Thyroid gland (tissue), 4 donors: ENCODE data around the gene INSC. TPM values are rescaled to one million over a fixed set of nuclear protein-coding genes. Genes with fewer than 3 reads are reported as not detected.
"Not testable (repeated sequence)": the region's sequence is repeated elsewhere in the genome, so short reads cannot be mapped to it uniquely, and the experiment has no call there.

Experiments
- DNase-seq, 2 donors: peaks; one replicate each; pipeline ENCODE4 v3.0.0-alpha.2; 2019
- H3K27ac ChIP-seq, 3 donors: fragments of 200-600 bp; sonication (generic); 1 replicate in 2 of 3; 2 replicates in 1 of 3; pipeline ENCODE4 v1.5.1; 2016 to 2019; ENCODE audit warnings: mild to moderate bottlenecking in 1 of 3, moderate library complexity in 1 of 3
- H3K27me3 ChIP-seq: fragments of 200-600 bp; sonication (generic); one replicate; pipeline ENCODE4 v1.5.1; 2019
- H3K36me3 ChIP-seq, 2 donors: fragments of 200-600 bp; sonication (generic); one replicate each; pipeline ENCODE4 v1.5.1; 2016 to 2019
- H3K4me1 ChIP-seq, 2 donors: fragments of 200-600 bp; sonication (generic); one replicate each; pipeline ENCODE4 v1.5.1; 2017 to 2019
- H3K4me3 ChIP-seq, 3 donors: fragments of 200-600 bp; sonication (generic); replicated peaks in 1 of 3; 1 replicate in 2 of 3; 2 replicates in 1 of 3; pipeline ENCODE4 v1.5.1; 2016; ENCODE audit warnings: mild to moderate bottlenecking in 1 of 3
- H3K9me3 ChIP-seq: fragments of 200-600 bp; sonication (generic); one replicate; pipeline ENCODE4 v1.5.1; 2017
- POLR2A ChIP-seq, 2 donors: fragments of 450-650 bp; IDR thresholded peaks; one replicate each; pipeline ENCODE4 v1.6.1; 2017; ENCODE audit warnings: antibody characterized with exemption in 2 of 2, mild to moderate bottlenecking in 2 of 2, moderate library complexity in 1 of 2
- WGBS, 2 donors: methylation state at CpG; one replicate each; pipeline ENCODE4 v1.1.5; 2017; 5-methylcytosine and 5-hydroxymethylcytosine counted together
- intact Hi-C: fragments of 100-400 bp; cut with DNase I; formaldehyde crosslinking; loops from one replicate; pipeline ENCODE4 v1.15.1; 2023
- total RNA-seq, 4 donors: library from RNA; depleted of rRNA; stranded (reverse); fragments of >200 nt; gene quantifications; one replicate each; pipeline ENCODE4 v1.2.3, GENCODE V29; 2016
- TF ChIP-seq, protein P1 (sequence below), 6 experiments: fragments of 200-600 bp in 3 of 6; fragments of 450-650 bp in 3 of 6; sonication (generic) in 3 of 6; IDR thresholded peaks; one replicate each; pipeline ENCODE4 v1.5.1; 2016 to 2019; ENCODE audit warnings: antibody characterized with exemption in 6 of 6, mild to moderate bottlenecking in 2 of 6, inconsistent platforms in 1 of 6, moderate library complexity in 1 of 6

Gene INSC, protein sequence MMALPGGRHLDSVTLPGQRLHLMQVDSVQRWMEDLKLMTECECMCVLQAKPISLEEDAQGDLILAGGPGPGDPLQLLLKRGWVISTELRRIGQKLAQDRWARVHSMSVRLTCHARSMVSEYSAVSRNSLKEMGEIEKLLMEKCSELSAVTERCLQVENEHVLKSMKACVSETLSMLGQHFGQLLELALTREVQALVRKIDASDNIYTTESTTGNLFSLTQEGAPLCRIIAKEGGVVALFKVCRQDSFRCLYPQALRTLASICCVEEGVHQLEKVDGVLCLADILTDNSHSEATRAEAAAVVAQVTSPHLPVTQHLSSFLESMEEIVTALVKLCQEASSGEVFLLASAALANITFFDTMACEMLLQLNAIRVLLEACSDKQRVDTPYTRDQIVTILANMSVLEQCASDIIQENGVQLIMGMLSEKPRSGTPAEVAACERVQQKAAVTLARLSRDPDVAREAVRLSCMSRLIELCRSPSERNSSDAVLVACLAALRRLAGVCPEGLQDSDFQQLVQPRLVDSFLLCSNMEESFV
- 1 to 10 TPM in 1 of 4 donors, under 1 TPM in 2, not detected in 1; 0.38 to 1.2 (median 0.54) TPM for total RNA-seq

DNA sequence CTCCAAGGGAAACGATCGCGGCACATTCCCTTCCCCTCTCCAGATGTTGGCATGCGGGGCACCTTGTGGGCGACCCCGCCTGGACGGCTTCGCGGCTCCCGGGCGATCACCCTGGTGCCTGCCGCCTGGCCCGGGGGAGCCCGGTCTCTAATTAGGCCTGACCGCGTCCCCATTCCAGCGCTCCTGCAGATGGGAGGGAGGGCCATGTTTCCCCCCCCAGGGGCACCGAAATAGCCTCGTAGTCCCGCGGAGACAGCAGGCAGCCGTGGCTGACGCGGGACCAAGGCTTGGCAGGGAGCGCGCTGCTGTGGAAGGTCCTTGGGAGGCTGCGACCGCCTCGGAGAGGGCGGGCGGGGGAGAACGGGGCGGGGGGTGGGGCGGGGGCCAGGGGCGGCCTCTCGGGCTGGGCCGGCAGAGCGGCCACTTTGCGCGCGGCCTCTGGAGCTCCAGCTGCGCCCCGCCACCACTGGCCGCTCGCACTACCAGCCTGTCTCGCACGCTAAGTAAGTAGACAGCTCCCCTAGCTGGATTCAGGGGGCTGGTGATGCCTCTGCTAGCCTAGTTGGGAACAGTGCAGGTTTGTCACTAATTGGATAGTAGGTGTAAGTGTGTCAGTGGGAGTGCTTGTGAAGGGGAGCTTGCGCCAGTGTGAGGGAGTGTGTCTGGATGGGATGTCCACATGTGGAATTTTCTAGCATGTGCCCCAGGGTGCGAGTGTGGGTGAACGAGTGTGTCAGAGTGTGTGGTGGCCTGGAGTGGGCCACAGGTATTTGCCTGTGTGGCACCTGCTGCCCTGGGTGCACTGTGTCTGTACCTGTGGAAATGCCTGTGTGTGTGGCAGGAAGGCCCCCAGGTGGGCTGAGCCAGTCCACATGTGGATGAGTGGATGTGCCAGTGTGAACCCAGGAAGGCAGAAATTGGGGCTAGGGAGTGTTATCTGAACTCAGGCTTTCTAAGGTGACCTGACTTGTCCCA is at the start of gene INSC:
INSC (plus strand) TSS at position 423 of the 975 bp plus-strand sequence. CDS start 34,252 bp downstream, outside the sequence.
- no peaks in the 10 kb centered on the region for H3K36me3 ChIP-seq
- no peaks in the 10 kb centered on the region for H3K9me3 ChIP-seq
- peak; percentile 30 to 36 for DNase-seq
- H3K4me1 ChIP-seq = peaks cover 0 to 4% of the 10 kb centered on the region in 2 donors
- H3K4me3 ChIP-seq = peak within 1 kb of the TSS in 1 of 3 donors; percentile 6
- H3K27ac ChIP-seq = no peak within 1 kb of the TSS
- TF ChIP-seq, protein P1, sequence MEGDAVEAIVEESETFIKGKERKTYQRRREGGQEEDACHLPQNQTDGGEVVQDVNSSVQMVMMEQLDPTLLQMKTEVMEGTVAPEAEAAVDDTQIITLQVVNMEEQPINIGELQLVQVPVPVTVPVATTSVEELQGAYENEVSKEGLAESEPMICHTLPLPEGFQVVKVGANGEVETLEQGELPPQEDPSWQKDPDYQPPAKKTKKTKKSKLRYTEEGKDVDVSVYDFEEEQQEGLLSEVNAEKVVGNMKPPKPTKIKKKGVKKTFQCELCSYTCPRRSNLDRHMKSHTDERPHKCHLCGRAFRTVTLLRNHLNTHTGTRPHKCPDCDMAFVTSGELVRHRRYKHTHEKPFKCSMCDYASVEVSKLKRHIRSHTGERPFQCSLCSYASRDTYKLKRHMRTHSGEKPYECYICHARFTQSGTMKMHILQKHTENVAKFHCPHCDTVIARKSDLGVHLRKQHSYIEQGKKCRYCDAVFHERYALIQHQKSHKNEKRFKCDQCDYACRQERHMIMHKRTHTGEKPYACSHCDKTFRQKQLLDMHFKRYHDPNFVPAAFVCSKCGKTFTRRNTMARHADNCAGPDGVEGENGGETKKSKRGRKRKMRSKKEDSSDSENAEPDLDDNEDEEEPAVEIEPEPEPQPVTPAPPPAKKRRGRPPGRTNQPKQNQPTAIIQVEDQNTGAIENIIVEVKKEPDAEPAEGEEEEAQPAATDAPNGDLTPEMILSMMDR (IDR thresholded peaks at IDR 0.05) = no peak
- no peak for TF ChIP-seq POLR2A (IDR thresholded peaks at IDR 0.05)
- intact Hi-C loops = no loop called here
- H3K27me3 ChIP-seq = no peaks in the 10 kb centered on the region
- WGBS, 2 donors = 11 to 22% methylated on average over 15 to 25 of the region's 50 CpGs

DNA sequence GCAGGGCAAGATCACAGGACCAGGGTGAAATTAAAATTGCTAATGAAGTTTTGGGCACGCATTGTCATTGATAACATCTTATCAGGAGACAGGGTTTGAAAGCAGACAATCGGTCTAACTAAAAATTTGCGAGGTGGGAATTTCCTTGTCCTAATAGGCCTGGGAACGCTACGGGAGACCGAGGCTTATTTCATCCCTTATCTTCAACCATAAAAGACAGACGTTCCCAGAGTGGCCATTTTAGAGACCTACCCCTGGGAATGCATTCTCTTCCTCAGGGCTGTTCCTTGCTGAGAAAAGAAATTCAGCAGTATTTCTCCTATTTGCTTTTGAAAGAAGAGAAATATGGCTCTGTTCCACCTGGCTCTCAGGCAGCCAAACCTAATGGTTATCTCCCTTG is 45.0 kb upstream of the INSC start:
- H3K4me3 ChIP-seq, H3K27ac ChIP-seq, DNase-seq, H3K36me3 ChIP-seq, H3K9me3 ChIP-seq, H3K27me3 ChIP-seq: not testable (repeated sequence)
- intact Hi-C loops = loop anchor here (10.0 kb wide), 1 partner anchor 95 kb away; the partner anchor contains the start of gene CALCA
- peaks cover 11 to 16% of the 10 kb centered on the region in 2 donors for H3K4me1 ChIP-seq
- WGBS, 2 donors = 81 to 87% methylated on average over 7 of the region's 7 CpGs

DNA sequence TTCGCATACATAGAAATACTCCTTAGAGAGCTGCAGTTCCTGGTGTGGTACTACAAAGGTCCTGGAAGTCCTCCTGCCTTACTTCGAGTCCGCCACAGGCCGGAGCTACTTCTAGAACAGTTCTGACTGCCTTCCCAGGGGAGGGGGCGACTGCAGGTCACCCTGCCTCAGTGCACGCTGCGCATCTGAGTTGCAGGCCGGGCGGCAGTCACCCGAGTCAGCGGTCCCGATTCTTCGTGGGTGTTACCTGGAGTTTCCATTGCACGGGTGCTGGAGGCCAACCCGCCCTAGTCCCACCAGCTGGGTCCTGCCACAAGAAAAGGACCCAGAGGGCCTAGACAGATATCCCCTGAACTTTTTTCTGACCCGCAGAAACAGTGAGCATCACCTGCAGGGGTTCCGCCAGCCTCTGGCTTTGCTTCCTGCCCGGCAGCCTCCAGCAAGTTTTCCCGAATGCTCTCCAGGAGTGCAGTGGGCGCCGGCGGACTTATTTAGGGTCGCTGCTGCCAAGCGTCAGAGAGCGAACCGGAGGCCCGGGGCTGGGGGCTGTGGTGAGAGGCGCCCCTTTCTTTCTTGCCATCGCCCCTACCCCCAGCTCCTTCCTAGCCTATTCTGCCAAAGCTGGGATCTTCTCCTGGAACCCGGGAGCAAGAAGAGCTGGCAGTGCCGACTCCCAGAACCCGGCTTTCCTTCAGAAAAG is 43.0 kb upstream of the INSC start:
- Histone ChIP-seq H3K27ac (no peak overlapping the region), H3K4me3 (no peak overlapping the region), H3K27me3 (peaks cover 4% of the 10 kb centered on the region), H3K4me1 (peaks cover 11 to 18% of the 10 kb centered on the region in 2 donors), H3K9me3 (no peaks in the 10 kb centered on the region), H3K36me3 (no peaks in the 10 kb centered on the region)
- 91 to 92% methylated on average over 24 to 28 of the region's 32 CpGs for WGBS, 2 donors
- intact Hi-C loops = loop anchor here (10.0 kb wide), 1 partner anchor 97 kb away; the partner anchor contains the start of gene CALCA
- DNase-seq = no peak
- TF ChIP-seq POLR2A (IDR thresholded peaks at IDR 0.05) = no peak
- TF ChIP-seq, protein P1 (IDR thresholded peaks at IDR 0.05) = no peak

DNA sequence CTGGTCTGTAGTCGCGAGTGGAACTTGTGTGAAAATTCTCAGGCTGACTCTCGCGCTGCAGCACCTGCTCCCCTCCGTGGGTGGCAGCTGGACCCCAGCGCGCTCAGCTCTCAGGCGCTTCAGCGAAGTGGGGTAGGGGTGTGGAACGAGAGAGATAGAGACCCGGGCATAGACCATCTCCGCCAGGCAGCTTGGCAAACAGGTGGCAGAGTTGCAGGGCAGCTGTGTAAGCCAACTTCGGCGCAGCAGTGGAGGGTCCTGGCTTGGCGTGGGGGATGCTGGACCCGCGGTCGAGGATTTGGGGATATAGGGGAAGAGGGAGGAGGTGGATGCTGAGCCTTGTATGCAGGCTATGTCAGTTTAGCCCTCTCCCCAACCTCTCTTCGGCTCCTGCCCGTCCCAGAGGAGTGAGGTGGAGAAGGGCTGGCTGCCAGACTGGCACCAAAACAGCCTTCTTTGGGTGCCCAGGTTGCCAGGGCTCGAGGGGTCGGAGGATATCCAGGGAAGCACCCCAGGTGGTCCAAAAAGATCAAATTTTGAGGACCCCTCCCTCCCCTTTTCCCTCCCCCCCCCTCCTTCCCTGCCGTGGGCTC is 42.1 kb upstream of the INSC start:
- H3K4me1 ChIP-seq = peaks cover 11 to 18% of the 10 kb centered on the region in 2 donors
- intact Hi-C loops = loop anchor here (10.0 kb wide), 1 partner anchor 98 kb away; the partner anchor contains the start of gene CALCA
- no peaks in the 10 kb centered on the region for H3K36me3 ChIP-seq
- no peaks in the 10 kb centered on the region for H3K9me3 ChIP-seq
- TF ChIP-seq POLR2A (IDR thresholded peaks at IDR 0.05) = no peak
- TF ChIP-seq, protein P1 (IDR thresholded peaks at IDR 0.05) = no peak
- no peak for DNase-seq
- no peak overlapping the region for H3K27ac ChIP-seq
- H3K27me3 ChIP-seq = peaks cover 4% of the 10 kb centered on the region
- 73 to 82% methylated on average over 22 to 23 of the region's 23 CpGs for WGBS, 2 donors
- H3K4me3 ChIP-seq = no peak overlapping the region
